Superior temporal gyrus (tissue), 1 donor: ENCODE data around the gene ETHE1.
"Not testable (repeated sequence)": the region's sequence is repeated elsewhere in the genome, so short reads cannot be mapped to it uniquely, and the experiment has no call there.

Source experiments
- DNase-seq: peaks from one replicate; pipeline ENCODE4 v3.0.0-alpha.2; 2016; ENCODE audit errors: extremely low spot score

The ETHE1 gene

DNA sequence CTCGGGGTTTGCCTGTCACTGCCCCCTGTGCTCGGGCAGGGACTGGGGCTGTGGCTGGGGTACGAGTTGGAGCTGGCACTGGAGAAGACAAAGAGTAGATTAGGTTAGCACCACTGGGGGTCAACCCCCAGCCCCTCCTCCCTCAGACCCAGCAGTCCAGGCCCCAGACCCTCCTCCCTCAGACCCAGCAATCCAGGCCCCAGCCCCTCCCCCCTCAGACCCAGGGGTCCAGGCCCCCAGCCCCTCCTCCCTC, 25.1 kb upstream of the ETHE1 start:
- no peak for DNase-seq

DNA sequence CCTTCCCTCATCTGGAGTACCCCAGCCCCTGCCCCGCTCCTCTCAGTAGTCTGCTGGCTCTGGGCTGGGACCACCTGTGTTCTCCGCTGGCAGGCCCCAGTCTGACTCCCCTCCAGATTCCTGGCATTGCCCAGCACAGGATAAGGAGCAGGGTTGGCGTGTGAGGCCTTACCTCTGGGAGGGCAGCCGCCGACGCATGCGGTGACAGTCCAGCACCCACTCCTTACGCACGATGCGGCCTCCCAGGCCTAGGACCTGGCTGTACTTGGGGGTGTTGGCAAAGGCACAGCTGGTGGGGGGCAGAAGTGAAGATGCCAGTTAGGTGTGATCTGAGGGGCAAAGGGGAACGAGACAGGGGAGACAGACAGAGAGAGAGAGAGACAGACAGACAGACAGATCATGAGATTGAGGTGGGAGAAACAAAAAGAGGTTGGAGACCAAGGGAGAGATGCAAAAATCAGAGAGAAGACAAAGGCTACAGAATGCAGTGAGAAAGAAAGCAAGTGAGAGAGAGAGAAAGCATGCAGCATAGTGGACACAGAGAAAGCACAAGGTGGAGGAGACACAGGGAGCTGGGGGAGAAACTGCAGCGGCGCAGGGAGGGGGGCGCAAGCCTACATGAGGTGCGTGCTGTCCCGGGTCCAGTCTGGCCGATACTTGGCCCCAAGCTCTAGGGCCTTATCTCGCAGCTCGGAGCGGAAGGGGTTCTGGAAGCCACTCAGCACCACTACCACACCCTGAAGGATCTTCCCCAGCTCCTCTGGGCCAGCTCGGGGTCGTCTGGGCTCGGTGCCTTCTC, 24.6 kb upstream of the ETHE1 start:
- DNase-seq = no peak

DNA sequence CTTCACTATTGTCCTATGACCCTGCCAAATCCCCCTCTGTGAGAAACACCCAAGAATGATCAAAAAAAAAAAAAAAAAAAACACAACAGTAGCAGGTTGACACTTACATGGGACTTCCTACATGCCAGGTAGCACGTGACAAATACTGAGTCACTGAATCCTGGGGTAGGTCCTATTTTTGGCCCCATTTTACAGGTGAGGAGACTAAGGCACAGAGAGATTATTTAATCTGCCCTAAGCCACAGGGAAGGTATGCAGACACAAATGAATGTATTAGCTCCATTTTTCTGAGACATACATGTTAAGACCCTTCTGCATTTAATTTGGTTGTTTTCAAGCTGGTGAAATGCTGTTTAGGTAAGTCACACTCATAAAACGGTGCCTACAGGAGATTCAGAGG, 21.7 kb upstream of the ETHE1 start:
- DNase-seq = no peak

GRCh38 chr19:43547926-43548325, 20.9 kb upstream of the ETHE1 start:
- DNase-seq = not testable (repeated sequence)

DNA sequence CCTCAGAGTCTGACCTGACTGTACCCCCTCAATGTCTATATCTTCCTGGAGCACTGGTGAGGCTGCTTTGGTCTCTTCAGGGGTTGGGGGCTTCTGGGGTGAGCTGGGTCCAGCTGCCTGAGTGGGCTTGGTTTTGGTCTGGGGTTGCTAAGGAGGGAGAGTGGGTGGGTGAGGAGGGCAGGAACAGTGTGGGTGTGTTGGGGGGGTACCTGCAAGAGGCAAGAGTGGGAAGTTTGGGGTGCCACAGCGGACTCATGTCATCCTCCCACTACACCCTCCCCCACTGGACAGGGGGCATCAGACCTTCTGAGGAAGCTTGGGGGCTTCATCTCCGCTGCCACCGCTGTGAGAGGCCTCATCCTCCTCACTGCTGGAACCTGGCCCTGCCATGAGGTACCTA, 19.6 kb upstream of the ETHE1 start:
- DNase-seq = no peak

- DNase-seq = no peak
Measured at GRCh38 chr19:43545981-43546380, 19.0 kb upstream of the ETHE1 start.

- no peak for DNase-seq
Measured at GRCh38 chr19:43545276-43545675, 18.3 kb upstream of the ETHE1 start.

GRCh38 chr19:43544077-43544476, 17.1 kb upstream of the ETHE1 start:
- DNase-seq = no peak

DNA sequence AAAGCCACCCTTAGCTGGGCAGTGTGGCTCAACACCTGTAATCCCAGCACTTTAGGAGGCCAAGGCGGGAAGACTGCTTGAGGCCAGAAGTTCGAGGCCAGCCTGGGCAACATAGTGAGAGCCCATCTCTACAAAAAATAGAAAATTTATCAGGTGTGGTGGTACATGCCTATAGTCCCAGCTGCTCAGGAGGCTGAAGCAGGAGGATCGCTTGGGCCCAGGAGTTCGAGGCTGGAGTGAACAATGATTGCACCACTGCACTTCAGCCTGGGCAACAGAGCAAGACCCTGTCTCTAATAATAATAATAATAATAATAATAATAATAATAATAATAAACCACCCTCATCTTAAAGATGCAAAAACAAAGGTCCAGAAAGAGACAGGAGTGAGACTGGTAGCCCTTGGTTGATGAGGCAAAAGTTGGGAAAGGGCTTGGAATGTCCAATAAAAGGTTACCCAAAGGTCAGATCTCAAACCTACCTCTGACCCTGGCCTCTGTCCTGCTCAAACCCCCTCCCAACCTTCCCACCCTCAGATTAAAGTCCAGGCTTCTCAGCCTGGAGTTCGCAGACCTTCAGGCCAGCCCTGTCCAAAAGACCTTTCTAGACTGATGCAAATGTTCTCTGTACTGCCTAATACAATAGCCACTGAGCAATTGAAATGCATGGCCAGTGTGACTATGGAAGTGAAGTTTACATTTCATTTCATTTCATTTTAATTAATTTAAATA, 15.1 kb upstream of the ETHE1 start:
- DNase-seq = no peak

DNA sequence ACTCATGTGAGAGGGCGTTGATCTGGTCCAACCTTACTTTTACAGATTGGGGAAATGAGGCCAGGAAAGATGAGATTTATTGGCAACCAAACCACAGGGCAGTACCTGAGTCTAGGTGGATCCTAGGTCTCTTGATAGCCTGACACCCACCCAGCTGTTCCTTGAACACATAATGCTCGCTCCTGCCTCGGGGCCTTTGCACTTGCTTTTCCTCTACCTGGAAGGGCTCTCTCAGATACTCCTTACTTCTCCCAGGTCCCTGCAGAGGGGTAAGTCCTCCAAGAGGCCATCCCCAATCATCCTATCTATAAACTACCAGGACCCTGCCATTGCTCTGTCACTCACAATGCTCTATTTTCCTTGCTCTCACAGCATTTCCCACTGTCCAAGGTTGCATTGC, 13.4 kb upstream of the ETHE1 start:
- no peak for DNase-seq

DNA sequence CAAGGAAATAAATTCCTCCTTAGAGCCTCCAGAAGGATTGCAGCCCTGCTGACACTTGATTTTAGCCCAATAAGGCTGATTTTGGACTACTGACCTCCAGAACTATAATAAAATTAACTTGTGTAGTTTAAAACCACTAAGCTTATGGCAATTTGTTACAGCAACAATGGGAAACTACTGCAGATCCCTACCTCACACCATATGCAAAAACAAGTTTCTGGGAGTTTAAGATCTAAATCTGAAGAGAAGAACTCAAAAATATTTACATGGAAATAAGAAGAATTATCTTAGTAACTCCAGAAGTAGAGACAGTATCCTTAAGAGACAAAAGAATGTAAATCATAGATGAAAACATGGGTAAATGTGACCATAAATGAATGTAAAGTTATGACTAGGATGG, 11.9 kb upstream of the ETHE1 start:
- DNase-seq = no peak

DNA sequence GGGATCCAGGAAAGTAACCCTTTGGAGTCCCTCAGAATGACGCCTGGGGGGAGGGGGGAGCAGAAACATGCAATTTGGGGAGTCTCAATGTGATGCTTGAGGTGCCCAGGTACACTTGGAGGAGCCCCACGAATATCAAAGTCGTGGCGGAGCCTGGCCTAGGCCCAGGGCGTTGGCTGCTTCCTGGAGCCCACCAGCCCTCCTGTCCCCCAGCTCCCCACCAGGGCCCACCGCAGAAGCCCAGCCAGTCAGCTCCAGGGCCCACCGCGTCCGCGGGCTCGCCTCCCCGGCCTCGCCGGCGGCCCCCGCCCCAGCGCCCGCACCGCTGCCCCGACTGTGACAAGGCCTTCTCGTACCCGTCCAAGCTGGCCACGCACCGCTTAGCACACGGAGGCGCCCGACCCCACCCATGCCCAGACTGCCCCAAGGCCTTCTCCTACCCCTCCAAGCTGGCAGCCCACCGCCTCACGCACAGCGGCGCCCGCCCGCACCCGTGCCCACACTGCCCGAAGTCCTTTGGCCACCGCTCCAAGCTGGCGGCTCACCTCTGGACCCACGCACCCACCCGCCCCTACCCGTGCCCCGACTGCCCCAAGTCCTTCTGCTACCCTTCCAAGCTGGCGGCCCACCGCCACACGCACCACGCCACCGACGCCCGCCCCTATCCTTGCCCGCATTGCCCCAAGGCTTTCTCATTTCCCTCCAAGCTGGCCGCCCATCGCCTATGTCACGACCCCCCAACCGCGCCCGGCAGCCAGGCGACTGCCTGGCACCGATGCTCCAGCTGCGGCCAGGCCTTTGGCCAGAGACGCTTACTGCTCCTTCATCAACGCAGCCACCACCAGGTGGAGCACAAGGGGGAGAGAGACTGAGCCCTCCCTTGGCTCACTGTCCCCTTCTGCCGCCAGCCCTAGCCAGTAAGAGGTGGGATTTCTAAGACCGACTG, 8.1 kb upstream of the ETHE1 start:
- peak; percentile 70 for DNase-seq

GRCh38 chr19:43534305-43534815, 7.4 kb upstream of the ETHE1 start:
- no peak for DNase-seq

DNA sequence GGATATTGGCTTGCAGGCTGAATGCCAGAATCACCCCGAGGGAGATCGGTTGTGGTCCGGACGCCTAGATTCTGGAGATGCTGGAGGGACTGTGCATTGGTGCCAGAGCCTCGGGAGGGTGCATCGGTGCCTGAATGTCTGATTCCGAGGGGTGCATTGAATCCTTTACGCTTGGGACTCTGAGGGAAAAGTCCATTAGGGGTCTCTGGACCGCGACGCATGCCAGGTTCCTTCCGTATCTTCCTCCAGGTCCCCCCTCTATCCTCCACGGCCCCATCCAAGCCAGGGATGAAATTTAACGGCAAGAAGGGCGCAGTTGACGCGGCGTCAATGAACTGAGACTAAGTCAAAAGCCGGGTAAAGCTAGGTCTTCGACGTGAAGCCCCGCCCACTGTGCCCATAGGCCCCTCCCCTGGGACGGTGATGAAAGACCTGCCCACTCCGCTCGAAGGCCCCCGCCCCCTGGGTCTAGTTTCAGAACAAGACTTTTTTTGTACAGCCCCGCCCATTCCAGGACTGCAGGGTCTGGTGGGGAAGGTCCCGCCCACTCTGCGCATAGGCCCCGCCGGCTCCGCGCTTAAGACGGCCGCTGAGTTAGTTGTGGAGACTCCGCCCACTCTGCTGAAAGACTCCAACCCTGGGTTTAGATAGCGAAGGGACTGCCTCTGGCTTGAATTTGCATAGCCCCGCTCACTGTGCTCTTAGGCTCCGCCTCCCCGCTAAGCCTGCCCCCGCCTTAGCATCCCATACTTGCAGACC, 6.7 kb upstream of the ETHE1 start:
- peak; percentile 93 for DNase-seq

- peak; percentile 94 for DNase-seq
Measured at GRCh38 chr19:43532962-43533545, 6.1 kb upstream of the ETHE1 start, which contains the start of gene ZNF575. ZNF575 (plus strand) TSS chr19:43533188; CDS start chr19:43534423, 1,235 bp downstream.

DNA sequence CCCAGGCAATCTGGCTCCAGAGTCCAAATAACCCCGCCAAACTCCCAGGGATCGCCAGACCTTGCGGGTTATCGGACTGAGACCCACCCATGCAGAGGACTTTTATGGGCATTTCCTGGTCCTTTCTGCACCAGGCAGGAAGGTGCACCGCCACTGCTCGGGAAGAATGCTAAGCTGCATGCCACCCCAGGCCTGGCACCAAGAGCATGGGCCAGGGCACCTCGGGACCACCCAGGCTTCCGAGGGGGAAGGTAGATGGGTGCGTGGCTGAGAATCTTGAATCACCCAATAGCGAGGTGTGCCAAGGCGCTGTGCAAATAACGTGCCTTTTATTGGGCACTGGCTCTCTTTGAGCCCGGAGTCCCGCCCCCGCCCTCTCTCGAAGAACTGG, 5.6 kb upstream of the ETHE1 start:
- no peak for DNase-seq

DNA sequence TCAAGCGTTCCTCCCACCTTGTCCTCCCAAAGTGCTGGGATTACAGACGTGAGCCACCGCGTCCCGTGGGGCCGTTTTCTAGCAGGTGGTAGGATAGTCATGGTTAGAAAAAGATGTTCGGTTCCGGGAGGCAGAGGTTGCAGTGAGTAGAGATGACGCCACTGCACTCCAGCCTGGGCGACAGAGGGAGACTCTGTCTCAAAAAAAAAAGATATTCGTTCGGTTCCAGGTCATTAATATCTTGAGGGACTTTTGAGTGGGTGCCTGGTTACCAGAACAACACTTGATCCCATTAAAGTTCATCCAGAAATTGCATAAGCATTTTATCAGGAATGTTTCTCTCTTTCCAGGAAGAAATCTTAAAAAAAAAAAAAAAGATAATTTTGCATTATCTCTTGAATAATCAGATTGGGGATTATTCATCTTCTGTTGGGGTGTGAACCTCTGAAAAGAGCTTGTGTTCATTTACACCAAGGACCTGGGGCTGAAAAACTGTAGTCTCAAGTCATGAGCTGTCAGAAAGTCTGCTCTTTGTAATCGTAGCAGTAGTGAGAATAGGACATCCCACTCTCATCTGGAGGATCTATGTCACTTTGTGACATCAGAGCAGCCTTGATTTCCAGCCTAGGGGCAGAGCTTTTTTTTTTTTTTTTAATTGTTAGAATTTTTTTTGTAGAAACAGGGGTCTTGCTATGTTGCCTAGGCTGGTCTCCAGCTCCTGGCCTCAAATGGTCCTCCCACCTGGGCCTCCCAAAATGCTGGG, 1.0 kb upstream of the ETHE1 start:
- no peak for DNase-seq

DNA sequence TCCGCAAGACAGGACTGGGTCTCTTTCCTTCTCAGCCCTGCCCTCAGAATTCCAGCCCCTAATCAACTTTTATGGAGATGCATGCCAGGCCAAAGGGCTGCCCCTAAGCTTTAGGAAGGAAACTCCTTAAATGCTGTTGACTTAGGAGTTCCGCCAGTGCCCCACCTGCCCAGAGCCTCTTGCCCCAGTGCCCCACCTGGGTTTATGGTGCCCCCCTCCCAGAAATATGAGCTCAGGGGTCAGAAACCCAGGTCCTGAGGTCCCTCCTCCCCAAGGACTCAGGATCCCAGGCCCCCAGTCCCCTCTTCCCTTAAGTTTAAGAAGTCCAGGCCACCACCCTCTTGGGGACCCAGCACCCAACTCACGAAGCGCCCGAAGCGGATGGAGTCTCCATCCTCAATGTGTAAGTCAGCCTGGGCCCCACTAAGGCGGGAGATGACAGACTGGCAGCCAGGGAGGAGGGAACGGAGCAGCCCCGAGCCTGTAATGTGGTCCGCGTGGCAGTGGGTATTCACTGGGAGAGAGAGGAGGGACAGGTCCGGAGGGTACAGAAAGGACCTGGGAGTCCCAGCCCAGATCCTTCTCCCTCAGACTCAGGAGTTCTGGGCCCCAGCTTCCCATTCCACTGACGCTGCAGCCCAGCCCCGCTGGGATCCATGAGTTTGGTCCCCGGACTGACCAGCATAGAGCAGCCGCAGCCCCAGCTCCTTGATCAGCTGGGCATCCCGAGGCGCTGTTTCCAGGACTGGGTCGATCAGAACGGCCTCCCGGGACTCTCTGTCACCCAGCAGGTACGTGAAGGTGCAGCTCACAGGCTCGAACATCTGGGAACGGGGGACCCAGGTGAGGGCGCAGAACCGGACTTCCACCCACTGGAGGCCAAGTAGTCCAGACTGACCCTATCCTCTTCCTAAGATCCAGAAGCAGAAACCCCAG, 897 bp downstream of the ETHE1 start:
- DNase-seq = no peak
